Measurements from ENCODE around the gene DGKI. TPM values are rescaled to one million over a fixed set of nuclear protein-coding genes. Genes with fewer than 3 reads are reported as not detected.

Gene DGKI
- polyA plus RNA-seq, result 24.4 and 28.9 TPM in 2 replicates

DNA sequence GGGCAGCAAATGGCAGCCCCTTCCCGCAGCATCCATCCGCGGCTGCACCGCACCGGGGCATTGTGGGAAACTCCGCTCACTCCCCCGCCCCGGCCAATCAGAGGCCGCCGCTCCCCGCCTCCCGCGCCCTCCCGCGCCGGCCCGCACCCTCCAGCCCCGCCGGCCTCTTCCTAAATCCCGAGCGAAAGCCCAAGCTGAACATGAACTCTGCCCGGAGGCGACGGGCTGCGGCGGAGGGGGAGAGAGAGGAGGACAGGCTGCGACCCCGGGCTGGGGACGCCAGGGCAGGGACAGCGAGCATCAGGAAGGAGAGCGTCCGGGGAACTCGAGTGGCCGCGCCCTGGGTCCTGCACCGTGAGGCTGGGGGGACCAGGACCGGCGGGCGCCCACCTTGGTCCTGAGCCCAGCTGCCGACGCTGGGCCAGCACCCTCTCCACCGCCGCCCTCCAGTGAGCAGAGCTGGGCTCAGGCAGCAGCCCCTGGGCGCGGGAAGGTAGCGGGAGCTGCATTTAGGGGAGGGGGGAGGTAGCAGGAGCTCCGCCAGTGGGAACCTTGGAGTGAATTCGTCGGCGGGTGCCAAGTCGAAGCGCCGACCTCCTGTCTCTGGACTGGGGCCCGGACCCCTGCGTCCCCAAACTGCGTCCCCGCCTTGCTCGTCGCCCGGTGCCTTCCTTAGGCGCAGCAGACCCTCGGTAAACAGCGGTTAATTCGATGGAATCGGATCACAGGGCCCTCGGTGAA lies at the start of gene DGKI:
Gene DGKI, minus strand, starts transcription at position 148 of the 741 bp plus-strand sequence.

DNA sequence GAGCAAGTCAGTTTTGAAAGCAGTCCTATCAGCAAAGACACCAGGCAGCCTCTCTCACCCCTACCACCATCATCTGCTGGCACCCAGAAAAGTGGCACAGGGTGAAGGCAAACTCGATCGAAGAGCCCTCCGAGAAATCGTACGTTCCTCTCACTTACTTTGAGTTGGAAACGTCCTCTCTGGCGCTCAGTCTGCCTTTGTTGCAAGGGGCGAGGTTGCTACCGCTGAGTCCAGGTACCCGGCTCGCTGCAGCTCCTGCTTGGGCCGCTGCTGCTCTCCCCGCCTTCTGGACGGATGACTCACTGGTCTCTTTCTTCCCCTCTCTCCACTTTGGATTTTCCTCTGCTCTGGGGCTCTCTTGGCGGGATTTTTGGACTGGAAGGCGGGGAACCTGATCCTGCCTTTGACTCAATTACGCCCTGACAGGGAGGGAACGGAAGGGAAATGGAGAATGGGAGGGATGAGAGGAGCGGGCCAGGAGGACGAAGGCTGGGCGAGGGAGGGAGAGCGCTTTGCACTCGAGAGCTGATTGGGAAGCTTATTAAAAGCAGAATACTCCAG lies 503.4 kb downstream of the DGKI start, which contains the start of gene PTN:
Gene PTN, minus strand, starts transcription at position 453 of the 561 bp plus-strand sequence. CDS start 88,760 bp downstream, outside the sequence.

Other genes with a start within 250 kb of the DGKI start
- gene CREB3L2, start 155.1 kb upstream of the DGKI start, polyA plus RNA-seq, result 0.42 and 1.8 TPM in 2 replicates
- not detected in 2 replicates for gene AKR1D1, start 229.5 kb upstream of the DGKI start, polyA plus RNA-seq